MCF 10A (cell line): ENCODE measurements around the gene ZSCAN20. TPM values are rescaled to one million over a fixed set of nuclear protein-coding genes. Genes with fewer than 3 reads are reported as not detected.

Experiments used
- BruUV-seq: library from RNA; stranded (reverse); fragments of 400-500 nt; replicated peaks from 2 replicates; lab custom pipeline; 2021; lab: Mats Ljungman, UMichigan
- CTCF ChIA-PET: fragments of 300-600 bp; sonication (Branson Sonifier 250); formaldehyde crosslinking; extraction: SDS; loops from one replicate; lab custom pipeline; 2021; ENCODE audit warnings: antibody characterized with exemption, inconsistent platforms; lab: Yijun Ruan, JAX
- POLR2A ChIA-PET: fragments of 300-600, 350-650 bp; sonication (Branson Sonifier 250); formaldehyde crosslinking; extraction: SDS; loops from one replicate; lab custom pipeline; 2020; ENCODE audit warnings: antibody characterized with exemption, inconsistent platforms; lab: Yijun Ruan, JAX
- DNase-seq: peaks from one replicate; pipeline ENCODE4 v3.0.0-alpha.2; 2018; ENCODE audit not compliant: unreplicated experiment
- H3K27ac Mint-ChIP-seq: one replicate; pipeline ENCODE4 v1.8.0; 2022; ENCODE audit warnings: mild to moderate bottlenecking, low read depth, mixed read lengths; ENCODE audit not compliant: unreplicated experiment
- H3K27me3 Mint-ChIP-seq: one replicate; pipeline ENCODE4 v1.8.0; 2022; ENCODE audit warnings: mixed read lengths; ENCODE audit not compliant: insufficient read depth, unreplicated experiment
- H3K36me3 Mint-ChIP-seq: one replicate; pipeline ENCODE4 v1.8.0; 2022; ENCODE audit warnings: mild to moderate bottlenecking, moderate library complexity, mixed read lengths; ENCODE audit not compliant: insufficient read depth, unreplicated experiment
- H3K4me1 Mint-ChIP-seq: one replicate; pipeline ENCODE4 v1.8.0; 2022; ENCODE audit warnings: mixed read lengths; ENCODE audit not compliant: insufficient read depth, unreplicated experiment
- H3K4me3 Mint-ChIP-seq: one replicate; pipeline ENCODE4 v1.8.0; 2022; ENCODE audit warnings: mild to moderate bottlenecking, moderate library complexity, mixed read lengths; ENCODE audit not compliant: unreplicated experiment
- H3K9me3 Mint-ChIP-seq: one replicate; pipeline ENCODE4 v1.8.0; 2022; ENCODE audit warnings: mixed read lengths; ENCODE audit not compliant: unreplicated experiment
- CTCF ChIP-seq: fragments of 200-600 bp; IDR thresholded peaks from one replicate; pipeline ENCODE4 v1.8.0; 2022; ENCODE audit warnings: antibody characterized with exemption, mild to moderate bottlenecking; ENCODE audit not compliant: unreplicated experiment
- intact Hi-C: fragments of 100-400 bp; cut with micrococcal nuclease; formaldehyde crosslinking; loops from 2 replicates; pipeline ENCODE4 v1.14.1; 2022
- total RNA-seq: library from RNA; stranded (reverse); gene quantifications from 2 replicates; pipeline ENCODE4 v1.2.3, GENCODE V29; 2022

Gene ZSCAN20
- total RNA-seq, 1 experiment from 2014 or later: 5.1 TPM

DNA sequence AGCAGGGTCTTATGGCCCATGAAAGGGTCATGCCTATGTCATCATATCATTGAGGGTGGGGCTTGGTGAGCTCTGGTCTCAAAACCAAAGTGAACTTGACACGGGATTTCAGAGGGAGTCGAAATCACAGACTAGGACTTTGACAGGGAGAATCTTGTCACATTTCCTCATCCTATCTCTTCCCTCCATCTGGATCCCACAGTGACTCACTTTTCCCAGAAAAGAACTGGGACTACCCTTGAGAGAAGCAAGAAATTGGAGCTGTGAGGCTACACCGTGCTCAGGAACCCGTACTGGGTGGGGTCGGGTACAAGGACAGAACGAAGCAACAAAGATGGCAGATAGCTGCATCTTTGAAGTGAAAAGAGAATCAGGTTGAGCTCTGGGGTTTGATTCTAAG, 69.5 kb downstream of the ZSCAN20 start:
- Mint-ChIP-seq H3K9me3 (no peaks in the 10 kb centered on the region), H3K4me1 (no peaks in the 10 kb centered on the region), H3K27ac (no peak overlapping the region), H3K36me3 (no peaks in the 10 kb centered on the region), H3K27me3 (peaks cover 11% of the 10 kb centered on the region), H3K4me3 (no peak overlapping the region)
- TF ChIP-seq CTCF: no peak
- ChIA-PET CTCF (interaction anchor here (0.7 kb wide), 1 partner anchor 16 kb away, joined by 3 read pairs; no protein-coding TSS in a partner anchor), POLR2A (no interaction called here)
- intact Hi-C loops: no loop called here
- no TSS peak for BruUV-seq
- no peak for DNase-seq

Other genes with a start within 250 kb of the ZSCAN20 start
- gene ZNF362, start 216.2 kb upstream of the ZSCAN20 start, total RNA-seq: 14.8 and 15.8 TPM in 2 replicates
- 0.32 TPM in 1 of 2 replicates, not detected in the other for gene A3GALT2, start 151.5 kb upstream of the ZSCAN20 start, total RNA-seq
- gene PHC2, start 41.5 kb upstream of the ZSCAN20 start, total RNA-seq: 117 and 137 TPM in 2 replicates